Peyer's patch (tissue), 4 donors: ENCODE measurements around the gene DNAH8. TPM values are rescaled to one million over a fixed set of nuclear protein-coding genes. Genes with fewer than 3 reads are reported as not detected.
"Not testable (repeated sequence)": the region's sequence is repeated elsewhere in the genome, so short reads cannot be mapped to it uniquely, and the experiment has no call there.

Source experiments
- DNase-seq, 3 donors: peaks; one replicate each; pipeline ENCODE4 v3.0.0-alpha.2; 2017 to 2019
- H3K27ac ChIP-seq, 4 donors: fragments of 200-600 bp; sonication (generic); one replicate each; pipeline ENCODE4 v1.5.1; 2016 to 2019
- H3K27me3 ChIP-seq, 2 donors: fragments of 200-600 bp; sonication (generic); one replicate each; pipeline ENCODE4 v1.5.1; 2019
- H3K36me3 ChIP-seq, 3 donors: fragments of 200-600 bp; sonication (generic); one replicate each; pipeline ENCODE4 v1.5.1; 2016 to 2019
- H3K4me1 ChIP-seq, 4 donors: fragments of 200-600 bp; sonication (generic); one replicate each; pipeline ENCODE4 v1.5.1; 2016 to 2019
- H3K4me3 ChIP-seq, 4 donors: fragments of 200-600 bp; sonication (generic); 1 replicate in 3 of 4; 2 replicates in 1 of 4; pipeline ENCODE4 v1.5.1; 2016 to 2019; ENCODE audit warnings: mild to moderate bottlenecking in 1 of 4
- H3K9me3 ChIP-seq, 4 donors: fragments of 200-600 bp; sonication (generic); one replicate each; pipeline ENCODE4 v1.5.1; 2016 to 2019; ENCODE audit warnings: mild to moderate bottlenecking in 1 of 4
- CTCF ChIP-seq, 6 experiments: fragments of 450-650 bp in 4 of 6; fragments of 200-600 bp in 2 of 6; sonication (generic) in 1 of 6; IDR thresholded peaks; one replicate each; pipeline ENCODE4 v1.5.1; 2017 to 2019; ENCODE audit warnings: antibody characterized with exemption in 6 of 6, mild to moderate bottlenecking in 3 of 6, moderate library complexity in 1 of 6
- POLR2A ChIP-seq, 2 donors: fragments of 450-650 bp; IDR thresholded peaks; one replicate each; pipeline ENCODE4 v1.5.1; 2017; ENCODE audit warnings: antibody characterized with exemption in 2 of 2, mild to moderate bottlenecking in 2 of 2, moderate library complexity in 2 of 2
- total RNA-seq, 4 donors: library from RNA; depleted of rRNA; stranded (reverse); fragments of >200 nt; gene quantifications; one replicate each; pipeline ENCODE4 v1.1.0, GENCODE V29; 2016

The DNAH8 gene
- total RNA-seq, 4 donors from 2014 or later = 0.83 TPM; not detected in 3

GRCh38 chr6:38871741-38872568 is 156.8 kb downstream of the DNAH8 start:
- Histone ChIP-seq H3K27ac (no peak overlapping the region), H3K4me3 (no peak overlapping the region), H3K9me3 (no peaks in the 10 kb centered on the region), H3K27me3 (no peaks in the 10 kb centered on the region), H3K4me1 (no peaks in the 10 kb centered on the region), H3K36me3 (no peaks in the 10 kb centered on the region)
- peak; percentile 41 to 82 (median 47) for DNase-seq
- TF ChIP-seq POLR2A (IDR thresholded peaks at IDR 0.05) (no peak), CTCF (IDR thresholded peaks at IDR 0.05) (peak; percentile 44 to 86 (median 84))

- Histone ChIP-seq H3K27ac (no peak overlapping the region), H3K4me3 (no peak overlapping the region), H3K9me3 (no peaks in the 10 kb centered on the region), H3K36me3 (no peaks in the 10 kb centered on the region), H3K27me3 (no peaks in the 10 kb centered on the region), H3K4me1 (no peaks in the 10 kb centered on the region)
- DNase-seq = no peak
- no peak for TF ChIP-seq POLR2A (IDR thresholded peaks at IDR 0.05)
- no peak for TF ChIP-seq CTCF (IDR thresholded peaks at IDR 0.05)
Observed at GRCh38 chr6:38873001-38873400, 157.9 kb downstream of the DNAH8 start.

GRCh38 chr6:38873816-38874215 is 158.7 kb downstream of the DNAH8 start:
- not testable (repeated sequence) for DNase-seq, H3K27ac ChIP-seq, H3K36me3 ChIP-seq, H3K27me3 ChIP-seq, H3K4me1 ChIP-seq, H3K9me3 ChIP-seq, H3K4me3 ChIP-seq

GRCh38 chr6:38876475-38876874 is 161.4 kb downstream of the DNAH8 start:
- DNase-seq = peak in 1 of 3 donors; percentile 60
- no peaks in the 10 kb centered on the region for H3K4me1 ChIP-seq
- no peaks in the 10 kb centered on the region for H3K9me3 ChIP-seq
- TF ChIP-seq CTCF (IDR thresholded peaks at IDR 0.05) (no peak), POLR2A (IDR thresholded peaks at IDR 0.05) (no peak)
- no peak overlapping the region for H3K4me3 ChIP-seq
- no peaks in the 10 kb centered on the region for H3K36me3 ChIP-seq
- no peaks in the 10 kb centered on the region for H3K27me3 ChIP-seq
- H3K27ac ChIP-seq = peak overlapping the region in 2 of 4 donors; percentile 14 to 29

GRCh38 chr6:38877721-38878120 is 162.6 kb downstream of the DNAH8 start:
- Histone ChIP-seq H3K27ac (no peak overlapping the region), H3K4me3 (no peak overlapping the region), H3K27me3 (no peaks in the 10 kb centered on the region), H3K36me3 (no peaks in the 10 kb centered on the region), H3K4me1 (no peaks in the 10 kb centered on the region), H3K9me3 (no peaks in the 10 kb centered on the region)
- DNase-seq = no peak
- TF ChIP-seq POLR2A (IDR thresholded peaks at IDR 0.05) = no peak
- no peak for TF ChIP-seq CTCF (IDR thresholded peaks at IDR 0.05)

GRCh38 chr6:38882157-38882556 is 167.0 kb downstream of the DNAH8 start:
- no peak overlapping the region for H3K27ac ChIP-seq
- H3K9me3 ChIP-seq = no peaks in the 10 kb centered on the region
- no peaks in the 10 kb centered on the region for H3K4me1 ChIP-seq
- H3K36me3 ChIP-seq = no peaks in the 10 kb centered on the region
- TF ChIP-seq POLR2A (IDR thresholded peaks at IDR 0.05) = no peak
- DNase-seq = no peak
- no peak overlapping the region for H3K4me3 ChIP-seq
- H3K27me3 ChIP-seq = no peaks in the 10 kb centered on the region
